ENCODE data around the gene CHRNE.

The CHRNE gene

DNA sequence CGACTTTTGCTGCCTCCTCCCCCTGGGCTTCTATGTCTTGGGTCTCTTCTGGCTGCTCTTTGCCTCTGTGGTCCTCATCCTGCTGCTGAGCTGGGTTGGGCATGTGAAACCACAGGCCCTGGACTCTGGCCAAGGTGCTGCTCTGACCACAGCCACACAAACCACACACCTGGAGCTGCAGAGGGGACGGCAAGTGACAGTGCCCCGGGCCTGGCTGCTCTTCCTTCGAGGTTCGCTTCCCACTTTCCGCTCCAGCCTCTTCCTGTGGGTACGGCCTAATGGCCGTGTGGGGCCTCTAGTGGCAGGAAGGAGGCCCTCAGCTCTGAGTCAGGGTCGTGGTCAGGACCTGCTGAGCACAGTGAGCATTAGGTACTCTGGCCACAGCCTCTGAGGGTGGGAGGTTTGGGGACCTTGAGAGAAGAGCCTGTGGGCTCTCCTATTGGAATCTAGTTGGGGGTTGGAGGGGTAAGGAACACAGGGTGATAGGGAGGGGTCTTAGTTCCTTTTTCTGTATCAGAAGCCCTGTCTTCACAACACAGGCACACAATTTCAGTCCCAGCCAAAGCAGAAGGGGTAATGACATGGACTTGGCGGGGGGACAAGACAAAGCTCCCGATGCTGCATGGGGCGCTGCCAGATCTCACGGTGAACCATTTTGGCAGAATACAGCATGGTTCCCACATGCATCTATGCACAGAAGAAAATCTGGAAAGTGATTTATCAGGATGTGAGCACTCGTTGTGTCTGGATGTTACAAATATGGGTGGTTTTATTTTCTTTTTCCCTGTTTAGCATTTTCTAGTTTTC, 31.5 kb upstream of the CHRNE start:
- no peak overlapping the region for H3K27ac ChIP-seq (ENCODE audit: low read depth, low read length, poor library complexity, severe bottlenecking)
- no peak overlapping the region for H3K9ac ChIP-seq (ENCODE audit: low read length)
- H3K4me3 ChIP-seq (ENCODE audit: low read depth, low read length, poor library complexity, severe bottlenecking) = no peak overlapping the region
- H3K36me3 ChIP-seq (ENCODE audit: insufficient read depth, low read length) = peaks cover 39% of the 10 kb centered on the region
- peaks cover 6% of the 10 kb centered on the region; the same call in 1 of the 2 replicates for H3K79me2 ChIP-seq (ENCODE audit: insufficient read depth, low read length)
- no peak overlapping the region for H3K4me2 ChIP-seq (ENCODE audit: low read length)
- H2AFZ ChIP-seq (ENCODE audit: low read length) = no peak overlapping the region
- no peaks in the 10 kb centered on the region for H3K9me2 ChIP-seq (ENCODE audit: low read depth, low read length)
- no peaks in the 10 kb centered on the region for H3K9me3 ChIP-seq (ENCODE audit: low read length)
- H4K20me1 ChIP-seq (ENCODE audit: insufficient read depth, low read length) = no peaks in the 10 kb centered on the region
- H3K4me1 ChIP-seq (ENCODE audit: insufficient read depth, low read length, severe bottlenecking) = peaks cover 16% of the 10 kb centered on the region
- H3F3A ChIP-seq (ENCODE audit: insufficient read depth, low read length) = no peaks in the 10 kb centered on the region
- no peak for TF ChIP-seq EZH2 (IDR thresholded peaks at IDR 0.05; ENCODE audit: borderline replicate concordance, low read length)
- TF ChIP-seq, protein P1, sequence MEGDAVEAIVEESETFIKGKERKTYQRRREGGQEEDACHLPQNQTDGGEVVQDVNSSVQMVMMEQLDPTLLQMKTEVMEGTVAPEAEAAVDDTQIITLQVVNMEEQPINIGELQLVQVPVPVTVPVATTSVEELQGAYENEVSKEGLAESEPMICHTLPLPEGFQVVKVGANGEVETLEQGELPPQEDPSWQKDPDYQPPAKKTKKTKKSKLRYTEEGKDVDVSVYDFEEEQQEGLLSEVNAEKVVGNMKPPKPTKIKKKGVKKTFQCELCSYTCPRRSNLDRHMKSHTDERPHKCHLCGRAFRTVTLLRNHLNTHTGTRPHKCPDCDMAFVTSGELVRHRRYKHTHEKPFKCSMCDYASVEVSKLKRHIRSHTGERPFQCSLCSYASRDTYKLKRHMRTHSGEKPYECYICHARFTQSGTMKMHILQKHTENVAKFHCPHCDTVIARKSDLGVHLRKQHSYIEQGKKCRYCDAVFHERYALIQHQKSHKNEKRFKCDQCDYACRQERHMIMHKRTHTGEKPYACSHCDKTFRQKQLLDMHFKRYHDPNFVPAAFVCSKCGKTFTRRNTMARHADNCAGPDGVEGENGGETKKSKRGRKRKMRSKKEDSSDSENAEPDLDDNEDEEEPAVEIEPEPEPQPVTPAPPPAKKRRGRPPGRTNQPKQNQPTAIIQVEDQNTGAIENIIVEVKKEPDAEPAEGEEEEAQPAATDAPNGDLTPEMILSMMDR (IDR thresholded peaks at IDR 0.05; ENCODE audit: low read length) = no peak
- H3K27me3 ChIP-seq (ENCODE audit: insufficient read depth, low read length) = no peaks in the 10 kb centered on the region

- Histone ChIP-seq H3K27ac (ENCODE audit: low read depth, low read length, poor library complexity, severe bottlenecking) (no peak overlapping the region), H3K36me3 (ENCODE audit: insufficient read depth, low read length) (peaks cover 39% of the 10 kb centered on the region), H3F3A (ENCODE audit: insufficient read depth, low read length) (no peaks in the 10 kb centered on the region), H4K20me1 (ENCODE audit: insufficient read depth, low read length) (no peaks in the 10 kb centered on the region), H3K4me3 (ENCODE audit: low read depth, low read length, poor library complexity, severe bottlenecking) (no peak overlapping the region), H3K9me2 (ENCODE audit: low read depth, low read length) (no peaks in the 10 kb centered on the region), H3K9me3 (ENCODE audit: low read length) (no peaks in the 10 kb centered on the region), H3K4me1 (ENCODE audit: insufficient read depth, low read length, severe bottlenecking) (peaks cover 11% of the 10 kb centered on the region), H3K79me2 (ENCODE audit: insufficient read depth, low read length) (no peaks in the 10 kb centered on the region; the same call in 1 of the 2 replicates), H3K4me2 (ENCODE audit: low read length) (no peak overlapping the region), H2AFZ (ENCODE audit: low read length) (no peak overlapping the region), H3K9ac (ENCODE audit: low read length) (no peak overlapping the region), H3K27me3 (ENCODE audit: insufficient read depth, low read length) (no peaks in the 10 kb centered on the region)
- TF ChIP-seq EZH2 (IDR thresholded peaks at IDR 0.05; ENCODE audit: borderline replicate concordance, low read length) = no peak
- TF ChIP-seq, protein P1 (IDR thresholded peaks at IDR 0.05; ENCODE audit: low read length) = no peak
These were observed 30.7 kb upstream of the CHRNE start for GRCh38 chr17:4933646-4934045.

DNA sequence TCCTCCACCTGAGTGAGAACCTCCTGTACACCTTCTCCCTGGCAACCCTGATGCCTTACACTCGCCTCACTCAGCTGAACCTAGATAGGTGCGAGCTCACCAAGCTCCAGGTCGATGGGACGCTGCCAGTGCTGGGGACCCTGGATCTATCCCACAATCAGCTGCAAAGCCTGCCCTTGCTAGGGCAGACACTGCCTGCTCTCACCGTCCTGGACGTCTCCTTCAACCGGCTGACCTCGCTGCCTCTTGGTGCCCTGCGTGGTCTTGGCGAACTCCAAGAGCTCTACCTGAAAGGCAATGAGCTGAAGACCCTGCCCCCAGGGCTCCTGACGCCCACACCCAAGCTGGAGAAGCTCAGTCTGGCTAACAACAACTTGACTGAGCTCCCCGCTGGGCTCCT, 29.9 kb upstream of the CHRNE start:
- H4K20me1 ChIP-seq (ENCODE audit: insufficient read depth, low read length) = no peaks in the 10 kb centered on the region
- H3K79me2 ChIP-seq (ENCODE audit: insufficient read depth, low read length) = no peaks in the 10 kb centered on the region
- H3K4me2 ChIP-seq (ENCODE audit: low read length) = no peak overlapping the region
- H3K4me3 ChIP-seq (ENCODE audit: low read depth, low read length, poor library complexity, severe bottlenecking) = no peak overlapping the region
- no peaks in the 10 kb centered on the region for H3K9me3 ChIP-seq (ENCODE audit: low read length)
- H3K4me1 ChIP-seq (ENCODE audit: insufficient read depth, low read length, severe bottlenecking) = peaks cover 5% of the 10 kb centered on the region
- no peaks in the 10 kb centered on the region for H3K27me3 ChIP-seq (ENCODE audit: insufficient read depth, low read length)
- no peak for TF ChIP-seq EZH2 (IDR thresholded peaks at IDR 0.05; ENCODE audit: borderline replicate concordance, low read length)
- TF ChIP-seq, protein P1 (IDR thresholded peaks at IDR 0.05; ENCODE audit: low read length) = no peak
- H3F3A ChIP-seq (ENCODE audit: insufficient read depth, low read length) = no peaks in the 10 kb centered on the region
- H2AFZ ChIP-seq (ENCODE audit: low read length) = no peak overlapping the region
- H3K36me3 ChIP-seq (ENCODE audit: insufficient read depth, low read length) = peaks cover 31% of the 10 kb centered on the region
- H3K9ac ChIP-seq (ENCODE audit: low read length) = no peak overlapping the region
- H3K27ac ChIP-seq (ENCODE audit: low read depth, low read length, poor library complexity, severe bottlenecking) = no peak overlapping the region
- no peaks in the 10 kb centered on the region for H3K9me2 ChIP-seq (ENCODE audit: low read depth, low read length)
